HG03565 (cell line): ENCODE data around the gene NLRP6.
"Not testable (repeated sequence)": the region's sequence is repeated elsewhere in the genome, so short reads cannot be mapped to it uniquely, and the experiment has no call there.

Source experiments
- ATAC-seq: cut with Tn5 transposase; IDR thresholded peaks from one replicate; pipeline ENCODE4 v1.9.1; 2021; ENCODE audit warnings: mild to moderate bottlenecking, moderate library complexity; ENCODE audit not compliant: unreplicated experiment

The NLRP6 gene

GRCh38 chr11:281486-282161 lies 3.4 kb downstream of the NLRP6 start:
- no peak for ATAC-seq

GRCh38 chr11:282171-282570 lies 4.0 kb downstream of the NLRP6 start:
- ATAC-seq = no peak

- no peak for ATAC-seq
Measured at GRCh38 chr11:282630-283360, 4.6 kb downstream of the NLRP6 start.

GRCh38 chr11:283405-284104 lies 5.3 kb downstream of the NLRP6 start:
- no peak for ATAC-seq

GRCh38 chr11:284105-285020 lies 6.2 kb downstream of the NLRP6 start:
- no peak for ATAC-seq

DNA sequence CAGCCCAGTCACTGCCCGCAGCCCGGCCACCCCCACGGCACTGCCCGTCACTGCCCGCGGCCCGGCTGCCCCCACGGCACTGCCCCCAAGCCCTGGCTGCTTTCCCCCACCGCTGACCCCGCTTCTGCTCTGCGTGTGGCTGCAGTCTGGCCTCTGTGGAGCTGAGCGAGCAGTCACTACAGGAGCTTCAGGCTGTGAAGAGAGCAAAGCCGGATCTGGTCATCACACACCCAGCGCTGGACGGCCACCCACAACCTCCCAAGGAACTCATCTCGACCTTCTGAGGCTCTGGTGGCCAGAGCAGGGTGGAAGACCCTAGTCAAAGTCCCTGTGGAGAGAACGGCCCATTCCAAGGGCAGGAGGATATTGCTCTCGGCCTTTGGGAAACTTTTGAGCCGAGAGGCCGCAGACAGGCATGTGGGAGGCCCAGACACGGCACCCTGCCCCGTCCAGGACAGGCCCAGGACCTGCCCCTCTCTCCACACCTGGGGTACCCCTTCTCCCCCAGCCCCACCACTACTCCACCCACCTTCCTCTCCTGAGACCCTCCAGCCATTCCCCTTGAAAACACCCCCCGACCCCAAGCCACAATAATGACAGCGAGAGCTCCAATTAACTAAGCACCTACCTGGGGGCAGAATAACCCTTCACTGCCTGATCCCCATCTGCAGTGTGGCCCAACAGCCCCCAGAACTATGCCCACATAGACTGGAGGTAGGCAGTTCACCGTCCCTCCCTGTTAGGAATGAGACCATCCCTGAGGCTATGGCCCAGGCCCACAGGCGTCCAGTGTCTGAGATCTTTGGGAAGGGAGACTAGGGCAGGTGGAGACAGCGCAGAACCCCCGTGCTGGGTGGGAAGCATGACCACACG lies 7.0 kb downstream of the NLRP6 start:
- ATAC-seq = no peak

GRCh38 chr11:285894-286220 lies 7.7 kb downstream of the NLRP6 start:
- ATAC-seq = no peak

DNA sequence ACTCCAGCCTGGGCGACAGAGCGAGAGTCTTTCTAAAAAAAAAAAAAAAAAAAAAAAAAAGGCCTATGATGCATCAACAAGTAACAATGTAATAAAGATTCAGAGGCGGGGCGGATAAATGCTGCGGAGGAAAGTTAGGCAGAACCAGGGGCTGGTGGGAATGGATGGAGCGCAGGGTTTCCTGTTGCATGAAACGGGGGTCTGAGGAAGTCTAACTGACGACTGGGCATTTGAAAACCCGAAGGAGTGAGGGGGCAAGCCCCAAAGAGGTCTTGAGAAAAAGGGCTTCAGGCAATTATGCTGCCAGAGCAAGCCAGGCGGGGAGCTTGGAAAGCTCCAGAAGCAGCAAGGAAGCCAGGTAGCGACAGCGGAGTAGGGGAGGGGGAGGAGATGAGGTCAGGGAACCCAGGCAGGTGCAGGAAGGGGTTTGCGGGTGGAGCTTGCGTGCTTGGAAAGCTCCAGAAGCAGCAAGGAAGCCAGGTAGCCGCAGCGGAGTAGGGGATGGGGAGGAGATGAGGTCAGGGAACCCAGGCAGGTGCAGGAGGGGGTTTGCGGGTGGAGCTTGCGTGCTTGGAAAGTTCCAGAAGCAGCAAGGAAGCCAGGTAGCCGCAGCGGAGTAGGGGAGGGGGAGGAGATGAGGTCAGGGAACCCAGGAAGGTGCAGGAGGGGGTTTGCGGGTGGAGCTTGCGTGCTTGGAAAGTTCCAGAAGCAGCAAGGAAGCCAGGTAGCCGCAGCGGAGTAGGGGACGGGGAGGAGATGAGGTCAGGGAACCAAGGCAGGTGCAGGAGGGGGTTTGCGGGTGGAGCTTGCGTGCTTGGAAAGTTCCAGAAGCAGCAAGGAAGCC lies 9.0 kb downstream of the NLRP6 start:
- ATAC-seq = not testable (repeated sequence)

DNA sequence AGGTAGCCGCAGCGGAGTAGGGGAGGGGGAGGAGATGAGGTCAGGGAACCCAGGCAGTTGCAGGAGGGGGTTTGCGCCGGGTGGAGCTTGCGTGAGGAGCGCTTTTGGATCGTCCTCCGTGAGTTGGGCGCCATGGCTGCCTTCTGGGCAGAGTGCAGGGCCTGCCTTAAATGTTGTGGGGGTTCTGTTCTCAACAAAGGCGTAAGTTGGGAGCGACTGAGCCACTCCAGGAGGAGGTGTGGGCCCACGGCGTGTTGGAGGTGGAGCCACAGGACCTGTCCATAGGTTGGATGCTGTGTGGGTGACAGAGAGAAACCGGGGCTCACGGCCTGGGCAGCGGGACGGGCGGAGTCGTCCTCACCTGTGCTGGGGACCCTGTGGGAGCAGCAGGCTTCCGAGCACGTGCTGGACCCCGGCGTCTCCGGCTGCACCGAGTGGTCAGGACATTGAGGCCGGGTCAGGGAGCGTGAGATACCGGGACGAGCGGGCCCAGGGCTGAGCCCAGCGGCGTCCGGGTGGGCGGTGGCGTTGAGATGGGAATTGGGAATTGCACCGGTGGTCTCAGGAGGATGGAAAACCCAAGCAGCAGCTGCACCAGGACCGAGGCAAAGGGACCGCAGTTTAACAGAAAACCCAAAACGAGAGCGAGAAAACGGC lies 9.7 kb downstream of the NLRP6 start:
- no peak for ATAC-seq

GRCh38 chr11:288478-289397 lies 10.5 kb downstream of the NLRP6 start, which contains the start of gene PGGHG:
Gene PGGHG (plus strand): TSS chr11:289126. CDS start chr11:289817, 691 bp downstream.
- ATAC-seq = no peak

GRCh38 chr11:289398-289711 lies 11.1 kb downstream of the NLRP6 start:
- ATAC-seq = no peak

- ATAC-seq = no peak
Measured at GRCh38 chr11:289712-290620, 11.8 kb downstream of the NLRP6 start.

- no peak for ATAC-seq
Measured at GRCh38 chr11:290621-291231, 12.5 kb downstream of the NLRP6 start.

DNA sequence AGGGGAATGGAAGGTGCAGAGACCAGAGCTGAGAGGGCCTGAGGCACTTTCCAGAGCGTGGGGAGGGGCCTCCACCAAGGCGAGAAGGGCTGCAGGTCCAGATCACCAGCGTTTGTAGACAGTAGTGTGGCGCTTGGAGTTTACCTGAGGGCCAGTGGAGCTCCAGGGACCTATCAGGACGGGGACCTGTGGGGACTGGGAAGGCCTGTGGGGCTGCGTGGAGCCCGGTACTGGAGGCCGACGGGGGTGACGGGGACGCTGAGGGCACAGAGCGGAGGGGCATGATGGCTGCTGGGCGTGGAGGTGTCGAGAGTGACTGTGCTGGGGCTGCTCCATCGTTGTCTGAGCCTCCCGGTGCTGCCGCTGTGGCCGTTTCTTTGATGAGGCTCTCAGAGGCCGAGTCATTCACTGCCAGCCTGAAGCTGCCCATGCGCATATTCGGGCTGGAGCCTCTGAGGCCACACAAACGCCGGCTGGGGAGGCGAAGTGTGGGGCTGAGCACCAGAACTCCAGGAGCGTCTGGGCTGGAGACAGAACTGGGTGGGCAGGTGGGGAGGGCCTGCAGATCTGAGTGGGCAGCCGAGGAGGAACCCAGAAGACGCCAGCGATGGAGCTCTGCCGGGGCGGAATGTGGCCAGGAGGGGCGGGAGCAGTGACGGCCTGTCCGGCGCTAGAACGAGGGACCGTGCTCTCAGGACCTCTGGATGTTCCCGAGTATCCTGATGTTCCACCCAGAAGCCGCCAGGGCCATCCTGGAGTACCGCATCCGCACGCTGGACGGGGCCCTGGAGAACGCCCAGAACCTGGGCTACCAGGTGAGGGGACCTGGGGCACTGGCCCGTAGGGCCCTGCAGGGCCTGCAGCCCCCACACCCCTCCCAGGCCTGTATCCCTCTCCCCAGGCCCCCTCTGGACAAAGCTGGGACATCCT lies 13.3 kb downstream of the NLRP6 start:
- ATAC-seq = no peak
